Stomach (tissue), 9 donors: ENCODE results near the gene TCIRG1. TPM values are rescaled to one million over a fixed set of nuclear protein-coding genes. Genes with fewer than 3 reads are reported as not detected.

ENCODE experiments used
- DNase-seq, 2 donors: peaks; one replicate each; pipeline versions ENCODE4 v3.0.0 to v3.0.0-alpha.2; 2013 to 2019
- H3K27ac ChIP-seq, 5 donors: fragments of 200-600 bp in 4 of 5; sonication (generic) in 4 of 5; one replicate each; pipeline ENCODE4 v1.5.1; 2013 to 2019; ENCODE audit warnings: mild to moderate bottlenecking in 1 of 5, moderate library complexity in 1 of 5
- H3K27me3 ChIP-seq, 3 donors: fragments of 200-600 bp; sonication (generic); one replicate each; pipeline ENCODE4 v1.5.1; 2017 to 2019; ENCODE audit warnings: mixed run types in 1 of 3
- H3K36me3 ChIP-seq, 4 donors: fragments of 200-600 bp; sonication (generic); 1 replicate in 3 of 4; 2 replicates in 1 of 4; pipeline ENCODE4 v1.5.1; 2016 to 2019
- H3K4me1 ChIP-seq, 4 donors: fragments of 200-600 bp; sonication (generic); one replicate each; pipeline ENCODE4 v1.5.1; 2016 to 2019
- H3K4me3 ChIP-seq, 4 donors: fragments of 200-600 bp; sonication (generic) in 3 of 4; one replicate each; pipeline ENCODE4 v1.5.1; 2016 to 2019; ENCODE audit warnings: mild to moderate bottlenecking in 1 of 4
- H3K9me3 ChIP-seq, 4 donors: fragments of 200-600 bp; sonication (generic); one replicate each; pipeline ENCODE4 v1.5.1; 2016 to 2019
- CTCF ChIP-seq, 7 experiments: fragments of 450-650 bp in 4 of 7; fragments of 200-600 bp in 3 of 7; sonication (generic) in 3 of 7; IDR thresholded peaks; one replicate each; pipeline ENCODE4 v1.5.1; 2016 to 2019; ENCODE audit warnings: antibody characterized with exemption in 7 of 7, control low read depth in 2 of 7, mild to moderate bottlenecking in 1 of 7
- EP300 ChIP-seq: sonication (generic); formaldehyde crosslinking; IDR thresholded peaks from one replicate; pipeline ENCODE4 v1.6.1; 2017; ENCODE audit warnings: antibody characterized with exemption
- POLR2A ChIP-seq, 4 donors: fragments of 450-650 bp; IDR thresholded peaks; one replicate each; pipeline ENCODE4 v1.6.1; 2016; ENCODE audit warnings: antibody characterized with exemption in 4 of 4, control low read depth in 2 of 4, mild to moderate bottlenecking in 1 of 4, moderate library complexity in 1 of 4
- POLR2AphosphoS5 ChIP-seq, 3 donors: sonication (generic); formaldehyde crosslinking; IDR thresholded peaks; one replicate each; pipeline ENCODE4 v1.6.1; 2016; ENCODE audit warnings: antibody characterized with exemption in 3 of 3
- WGBS, 5 donors: extraction: QIAGEN DNeasy Blood & Tissue Kit in 3 of 5; methylation state at CpG; one replicate each; pipeline versions ENCODE4 v1.1.5 to v1.1.7; 2013 to 2018; 5-methylcytosine and 5-hydroxymethylcytosine counted together
- intact Hi-C: fragments of 100-400 bp; cut with DNase I; formaldehyde crosslinking; loops from one replicate; pipeline ENCODE4 v1.15.1; 2023; ENCODE audit warnings: low total_unique reads
- polyA plus RNA-seq, 3 donors: library from polyadenylated mRNA; stranded (reverse); fragments of 200-250 nt; gene quantifications; one replicate each; pipeline ENCODE4 v1.2.3, GENCODE V29; 2013
- total RNA-seq, 5 donors: library from RNA; depleted of rRNA; stranded (reverse); fragments of >200 nt; gene quantifications; one replicate each; pipeline versions ENCODE4 v1.1.0 to v1.2.3, GENCODE V29; 2014 to 2016
- donor health status: healthy with polysubstance abuse.
- donor health status: Bipolar disorder and iron deficiency.
- donor health status: healthy.

Gene TCIRG1
- total and polyA plus RNA-seq, 8 donors: 46.3 to 835 (median 192) TPM

GRCh38 chr11:68003846-68004550 is 34.8 kb upstream of the TCIRG1 start, which contains the start of gene UNC93B1:
Gene UNC93B1, minus strand, starts transcription at chr11:68004097. Its CDS starts 54 bp downstream, at chr11:68004043.
- Histone ChIP-seq H3K4me1 (peaks cover 15 to 51% (median 43%) of the 10 kb centered on the region in 4 donors), H3K27me3 (no peaks in the 10 kb centered on the region), H3K9me3 (no peaks in the 10 kb centered on the region), H3K4me3 (peak within 1 kb of the TSS; percentile 68 to 82 (median 77)), H3K27ac (peak within 1 kb of the TSS; percentile 60 to 91 (median 87)), H3K36me3 (peaks cover 0 to 3% (median 0%) of the 10 kb centered on the region in 4 donors)
- intact Hi-C loops: no loop called here
- 3 to 22% (median 4%) methylated on average over 7 to 64 of the region's 64 CpGs for WGBS, 5 donors
- peak; percentile 93 to 94 for DNase-seq
- TF ChIP-seq POLR2AphosphoS5 (IDR thresholded peaks at IDR 0.05) (peak in 2 of 3 donors; percentile 59 to 67), POLR2A (IDR thresholded peaks at IDR 0.05) (no peak), CTCF (IDR thresholded peaks at IDR 0.05) (no peak), EP300 (no peak)

DNA sequence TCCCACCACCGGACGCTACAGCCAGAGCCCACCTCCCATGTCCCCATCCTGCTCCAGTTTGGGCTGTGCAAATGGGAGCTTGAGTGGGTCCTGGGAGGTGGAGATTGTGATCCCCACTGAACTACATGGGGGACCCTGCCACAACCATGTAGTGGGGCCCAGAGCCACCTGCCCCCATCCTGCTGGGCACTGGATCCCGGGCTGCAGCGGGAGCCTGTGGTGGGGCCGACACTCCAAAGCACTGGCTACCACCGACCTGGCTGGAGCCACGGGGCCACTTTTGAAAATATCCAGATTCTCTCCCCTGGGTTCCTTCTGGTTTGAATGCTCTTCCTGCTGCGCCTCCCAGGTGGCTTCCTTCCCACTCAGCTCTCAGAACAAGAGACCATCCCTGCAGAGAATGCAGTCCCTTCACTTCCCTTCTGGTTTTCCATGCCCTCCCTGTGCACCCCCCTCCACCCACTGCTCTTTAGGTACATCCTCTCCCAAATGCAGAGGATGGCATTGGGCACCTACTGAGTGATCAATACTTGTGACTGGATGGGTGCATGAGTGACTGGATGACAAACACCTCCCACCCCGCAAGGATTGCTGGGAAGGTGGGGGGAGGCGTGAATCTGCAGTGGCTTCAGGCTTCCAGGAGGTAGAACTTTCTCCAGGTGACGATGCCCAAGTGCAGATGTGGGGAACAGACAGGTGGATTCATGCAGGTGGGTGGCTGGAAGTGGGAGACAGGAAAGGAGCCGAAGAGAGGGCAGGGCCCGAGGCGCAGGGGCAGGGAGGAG is 34.1 kb upstream of the TCIRG1 start:
- H3K4me1 ChIP-seq: peaks cover 23 to 58% (median 51%) of the 10 kb centered on the region in 4 donors
- 76 to 81% (median 78%) methylated on average over 12 to 14 of the region's 14 CpGs for WGBS, 5 donors
- H3K4me3 ChIP-seq: peak overlapping the region in 3 of 4 donors; percentile 68 to 82 (median 74)
- no peak for TF ChIP-seq POLR2A (IDR thresholded peaks at IDR 0.05)
- TF ChIP-seq POLR2AphosphoS5 (IDR thresholded peaks at IDR 0.05): no peak
- TF ChIP-seq EP300: no peak
- TF ChIP-seq CTCF (IDR thresholded peaks at IDR 0.05): no peak
- H3K9me3 ChIP-seq: no peaks in the 10 kb centered on the region
- DNase-seq: no peak
- H3K27ac ChIP-seq: peak overlapping the region in 1 of 5 donors; percentile 87
- intact Hi-C loops: no loop called here
- H3K36me3 ChIP-seq: no peaks in the 10 kb centered on the region
- H3K27me3 ChIP-seq: no peaks in the 10 kb centered on the region

DNA sequence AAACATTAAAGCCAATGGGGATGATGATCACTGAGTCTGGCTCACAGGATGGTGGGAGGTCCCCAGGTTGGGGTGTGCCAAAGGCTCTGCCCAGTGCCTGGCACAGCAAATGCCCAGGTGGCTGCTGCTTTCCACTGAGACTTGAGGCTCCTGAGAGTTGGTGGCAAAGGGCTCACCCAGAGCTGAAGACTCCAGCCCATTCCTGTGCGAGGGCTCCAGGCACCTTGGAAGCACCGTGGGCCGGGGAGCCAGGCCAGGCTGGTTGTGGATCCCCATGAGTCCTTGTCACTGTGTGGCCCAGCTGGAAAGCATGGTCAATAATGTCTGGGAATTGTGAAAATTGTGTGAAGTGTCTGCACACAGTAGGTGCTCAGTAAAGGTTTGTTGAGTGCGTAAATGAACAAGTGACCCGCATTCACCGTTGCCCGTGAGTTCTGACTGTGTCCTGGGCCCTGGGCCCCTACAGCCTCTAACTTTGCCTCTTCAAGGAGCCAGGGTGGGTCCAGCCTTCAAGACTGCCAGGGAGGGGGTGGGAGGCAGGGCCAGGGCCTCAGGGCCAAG is 32.1 kb upstream of the TCIRG1 start:
- 77 to 97% (median 85%) methylated on average over 4 to 7 of the region's 7 CpGs for WGBS, 5 donors
- intact Hi-C loops: no loop called here
- H3K36me3 ChIP-seq: no peaks in the 10 kb centered on the region
- no peak overlapping the region for H3K4me3 ChIP-seq
- H3K4me1 ChIP-seq: peaks cover 42 to 77% (median 70%) of the 10 kb centered on the region in 4 donors
- H3K27ac ChIP-seq: peak overlapping the region in 3 of 5 donors; percentile 9 to 65 (median 20)
- DNase-seq: no peak
- TF ChIP-seq CTCF (IDR thresholded peaks at IDR 0.05): no peak
- no peak for TF ChIP-seq POLR2AphosphoS5 (IDR thresholded peaks at IDR 0.05)
- no peak for TF ChIP-seq EP300
- TF ChIP-seq POLR2A (IDR thresholded peaks at IDR 0.05): no peak
- H3K9me3 ChIP-seq: no peaks in the 10 kb centered on the region
- H3K27me3 ChIP-seq: no peaks in the 10 kb centered on the region
